Measurements from ENCODE around the gene MROH7.

DNA sequence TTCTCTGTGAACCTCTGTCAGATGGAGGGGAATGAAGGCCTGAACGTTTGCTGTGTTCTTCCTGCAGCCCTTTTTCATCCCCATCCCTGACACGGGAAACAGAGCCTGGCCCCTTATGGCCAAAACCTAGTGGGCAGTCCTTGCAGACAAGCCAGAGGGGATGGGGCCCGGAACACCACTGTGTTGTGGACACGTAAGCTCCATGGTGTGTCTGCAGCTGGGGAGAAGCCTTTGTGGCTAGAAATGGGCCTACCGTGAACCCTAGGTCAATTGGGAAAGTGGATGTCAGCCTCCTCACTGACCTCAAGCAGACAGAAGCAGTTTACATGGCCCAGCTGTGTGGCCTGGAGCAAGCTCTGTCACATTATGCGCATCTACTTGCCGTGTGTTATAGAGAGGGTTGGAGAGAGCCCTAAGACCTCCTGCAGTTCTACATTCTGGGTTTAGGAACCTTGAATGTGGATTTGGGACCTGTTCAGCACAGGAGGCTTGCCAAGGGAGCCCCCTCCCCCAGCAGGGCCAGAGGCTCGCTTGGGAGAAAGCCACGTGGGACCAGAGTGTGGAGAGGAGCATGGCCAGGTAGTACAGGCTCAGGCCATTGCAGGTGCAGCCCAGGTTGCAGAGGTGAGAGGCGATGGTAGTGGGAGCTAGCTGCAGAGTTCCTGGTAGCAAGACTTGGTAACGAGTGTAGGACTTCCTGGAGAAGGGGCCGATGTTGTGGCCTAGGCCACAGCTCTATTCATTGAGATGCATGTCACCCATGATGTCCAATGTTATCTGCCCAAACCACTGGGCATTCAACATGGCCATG is 102.0 kb downstream of the MROH7 start:
- TF ChIP-seq, protein P1, sequence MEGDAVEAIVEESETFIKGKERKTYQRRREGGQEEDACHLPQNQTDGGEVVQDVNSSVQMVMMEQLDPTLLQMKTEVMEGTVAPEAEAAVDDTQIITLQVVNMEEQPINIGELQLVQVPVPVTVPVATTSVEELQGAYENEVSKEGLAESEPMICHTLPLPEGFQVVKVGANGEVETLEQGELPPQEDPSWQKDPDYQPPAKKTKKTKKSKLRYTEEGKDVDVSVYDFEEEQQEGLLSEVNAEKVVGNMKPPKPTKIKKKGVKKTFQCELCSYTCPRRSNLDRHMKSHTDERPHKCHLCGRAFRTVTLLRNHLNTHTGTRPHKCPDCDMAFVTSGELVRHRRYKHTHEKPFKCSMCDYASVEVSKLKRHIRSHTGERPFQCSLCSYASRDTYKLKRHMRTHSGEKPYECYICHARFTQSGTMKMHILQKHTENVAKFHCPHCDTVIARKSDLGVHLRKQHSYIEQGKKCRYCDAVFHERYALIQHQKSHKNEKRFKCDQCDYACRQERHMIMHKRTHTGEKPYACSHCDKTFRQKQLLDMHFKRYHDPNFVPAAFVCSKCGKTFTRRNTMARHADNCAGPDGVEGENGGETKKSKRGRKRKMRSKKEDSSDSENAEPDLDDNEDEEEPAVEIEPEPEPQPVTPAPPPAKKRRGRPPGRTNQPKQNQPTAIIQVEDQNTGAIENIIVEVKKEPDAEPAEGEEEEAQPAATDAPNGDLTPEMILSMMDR (IDR thresholded peaks at IDR 0.05) = no peak
- TF ChIP-seq POLR2A (IDR thresholded peaks at IDR 0.05) = no peak
